IPS-20b (cell line): ENCODE results near the gene WTAP.

Experiments
- H3K27ac ChIP-seq: one replicate; pipeline ENCODE4 v1.5.1; 2013; ENCODE audit warnings: low read length
- H3K27me3 ChIP-seq: 2 replicates; pipeline ENCODE4 v1.6.1; 2013; ENCODE audit warnings: mild to moderate bottlenecking, low read length, inconsistent platforms; ENCODE audit not compliant: insufficient read depth
- H3K36me3 ChIP-seq: 2 replicates; pipeline ENCODE4 v1.6.1; 2013; ENCODE audit warnings: low read depth, mild to moderate bottlenecking, inconsistent platforms, low read length, moderate library complexity; ENCODE audit not compliant: insufficient read depth
- H3K4me1 ChIP-seq: 2 replicates; pipeline ENCODE4 v1.6.1; 2013; ENCODE audit warnings: mild to moderate bottlenecking, control low read depth, inconsistent platforms, low read length, moderate library complexity; ENCODE audit not compliant: insufficient read depth
- H3K4me3 ChIP-seq: 2 replicates; pipeline ENCODE4 v1.5.1; 2013; ENCODE audit warnings: mild to moderate bottlenecking, low read length, inconsistent platforms
- H3K9ac ChIP-seq: 2 replicates; pipeline ENCODE4 v1.6.1; 2013; ENCODE audit warnings: low read depth, mild to moderate bottlenecking, inconsistent platforms, low read length, moderate library complexity
- H3K9me3 ChIP-seq: 2 replicates; pipeline ENCODE4 v1.6.1; 2013; ENCODE audit warnings: mild to moderate bottlenecking, low read depth, low read length, inconsistent platforms; ENCODE audit not compliant: insufficient read depth

WTAP gene

DNA sequence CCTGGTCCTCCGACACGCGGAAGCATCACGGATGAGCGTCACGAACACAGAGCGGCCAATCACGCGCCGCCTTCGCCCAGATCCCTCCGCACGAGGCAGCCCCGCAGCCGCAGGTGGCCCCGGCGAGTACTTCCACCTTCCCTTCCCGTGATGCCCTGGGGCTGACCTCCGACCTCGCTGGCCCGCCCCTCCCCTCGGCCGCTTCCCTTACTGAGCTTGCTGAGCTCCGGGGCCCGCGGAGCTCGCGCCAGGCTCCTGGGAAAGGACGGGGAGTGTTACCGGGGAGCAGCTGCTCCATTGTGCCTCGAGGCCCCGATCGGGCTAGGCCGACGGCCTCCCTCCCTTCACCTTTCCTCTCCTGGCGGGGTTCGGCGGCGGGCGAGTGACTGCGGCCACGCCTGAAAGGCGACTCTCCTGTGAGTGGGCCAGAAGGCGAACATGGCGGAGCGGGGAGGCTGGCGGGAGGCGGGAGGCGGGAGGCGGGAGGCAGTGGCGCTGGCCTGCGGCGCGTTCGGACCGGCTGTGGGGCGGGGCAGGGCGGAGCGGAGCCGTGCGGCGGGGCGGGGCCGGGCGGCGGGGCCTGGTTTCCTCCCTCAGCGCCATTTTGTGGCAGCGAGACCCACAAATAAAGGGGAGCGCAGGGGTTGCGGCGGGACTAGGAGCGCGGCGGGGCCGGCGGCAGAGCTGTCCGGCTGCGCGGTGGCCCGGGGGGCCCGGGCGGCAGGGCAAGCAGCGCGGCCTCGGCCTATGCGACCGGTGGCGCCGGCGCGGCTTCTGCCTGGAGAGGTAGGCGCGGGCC, at the start of gene WTAP:
Gene WTAP (plus strand): TSS at position 589 of the 799 bp plus-strand sequence. CDS start 8,760 bp downstream, outside the sequence.
- H3K9ac ChIP-seq, result peak within 1 kb of the TSS; percentile 99
- H3K36me3 ChIP-seq, result peaks cover 27% of the 10 kb centered on the region; the same call in 1 of the 2 replicates
- peaks cover 18% of the 10 kb centered on the region; the same call in 1 of the 2 replicates for H3K4me1 ChIP-seq
- H3K4me3 ChIP-seq, result peak within 1 kb of the TSS; percentile 97
- peak within 1 kb of the TSS; percentile 98 for H3K27ac ChIP-seq
- no peaks in the 10 kb centered on the region for H3K27me3 ChIP-seq
- H3K9me3 ChIP-seq, result no peaks in the 10 kb centered on the region

DNA sequence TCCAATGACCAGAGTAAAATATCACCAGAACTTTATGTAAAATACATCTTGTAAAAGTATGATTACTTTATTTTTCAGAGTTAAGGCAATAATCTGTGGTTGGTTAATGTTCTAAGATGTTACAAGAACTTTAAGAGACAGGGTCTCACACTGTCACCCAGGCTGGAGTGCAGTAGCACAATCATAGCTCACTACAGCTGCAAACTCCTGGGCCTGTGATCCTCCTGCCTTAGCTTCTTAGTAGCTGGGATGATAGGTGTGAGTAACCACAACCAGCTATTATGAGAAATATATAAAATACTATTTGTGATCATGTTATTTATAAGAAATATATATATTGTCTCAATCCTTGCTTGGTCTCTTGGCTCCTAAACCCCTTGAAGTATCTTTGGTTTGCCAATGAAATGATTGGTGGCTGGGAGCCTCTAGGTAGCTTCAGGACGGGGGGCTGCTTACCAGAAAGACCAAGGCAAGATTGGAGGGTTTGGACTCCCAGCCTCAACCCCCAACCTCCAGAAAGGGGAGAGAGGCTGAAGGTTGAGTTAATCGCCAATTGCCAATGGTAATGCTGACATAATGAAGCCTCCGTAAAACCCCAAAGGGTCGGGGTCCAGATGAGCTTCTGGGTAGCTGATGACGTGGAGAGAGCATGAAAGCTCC, 49.7 kb upstream of the WTAP start:
- no peak overlapping the region for H3K27ac ChIP-seq
- no peaks in the 10 kb centered on the region for H3K27me3 ChIP-seq
- H3K9me3 ChIP-seq, result no peaks in the 10 kb centered on the region
- peaks cover 34% of the 10 kb centered on the region for H3K36me3 ChIP-seq
- no peak overlapping the region for H3K4me3 ChIP-seq
- no peaks in the 10 kb centered on the region for H3K4me1 ChIP-seq
- no peak overlapping the region for H3K9ac ChIP-seq

DNA sequence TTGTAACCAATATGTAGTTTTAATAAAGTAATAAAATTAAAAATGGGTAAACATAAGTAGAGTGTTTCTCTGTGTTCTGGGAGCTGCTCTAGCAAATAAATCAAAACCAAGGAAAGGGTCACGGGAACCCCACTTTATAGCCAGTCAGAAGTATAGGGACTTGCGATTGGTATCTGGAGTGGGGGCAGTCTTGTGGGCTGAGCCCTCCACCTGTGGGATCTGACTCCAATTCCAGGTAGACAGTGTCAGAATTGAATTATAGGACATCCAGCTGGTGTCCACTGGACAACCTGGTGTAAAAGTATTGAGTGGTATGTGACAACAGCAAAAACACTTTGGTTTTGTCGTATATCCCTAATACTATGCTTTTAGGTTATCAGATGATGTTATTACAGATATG, 48.7 kb upstream of the WTAP start:
- Histone ChIP-seq H3K4me3 (no peak overlapping the region), H3K36me3 (peaks cover 43% of the 10 kb centered on the region), H3K9me3 (no peaks in the 10 kb centered on the region), H3K27ac (no peak overlapping the region), H3K27me3 (no peaks in the 10 kb centered on the region), H3K9ac (no peak overlapping the region), H3K4me1 (no peaks in the 10 kb centered on the region)

DNA sequence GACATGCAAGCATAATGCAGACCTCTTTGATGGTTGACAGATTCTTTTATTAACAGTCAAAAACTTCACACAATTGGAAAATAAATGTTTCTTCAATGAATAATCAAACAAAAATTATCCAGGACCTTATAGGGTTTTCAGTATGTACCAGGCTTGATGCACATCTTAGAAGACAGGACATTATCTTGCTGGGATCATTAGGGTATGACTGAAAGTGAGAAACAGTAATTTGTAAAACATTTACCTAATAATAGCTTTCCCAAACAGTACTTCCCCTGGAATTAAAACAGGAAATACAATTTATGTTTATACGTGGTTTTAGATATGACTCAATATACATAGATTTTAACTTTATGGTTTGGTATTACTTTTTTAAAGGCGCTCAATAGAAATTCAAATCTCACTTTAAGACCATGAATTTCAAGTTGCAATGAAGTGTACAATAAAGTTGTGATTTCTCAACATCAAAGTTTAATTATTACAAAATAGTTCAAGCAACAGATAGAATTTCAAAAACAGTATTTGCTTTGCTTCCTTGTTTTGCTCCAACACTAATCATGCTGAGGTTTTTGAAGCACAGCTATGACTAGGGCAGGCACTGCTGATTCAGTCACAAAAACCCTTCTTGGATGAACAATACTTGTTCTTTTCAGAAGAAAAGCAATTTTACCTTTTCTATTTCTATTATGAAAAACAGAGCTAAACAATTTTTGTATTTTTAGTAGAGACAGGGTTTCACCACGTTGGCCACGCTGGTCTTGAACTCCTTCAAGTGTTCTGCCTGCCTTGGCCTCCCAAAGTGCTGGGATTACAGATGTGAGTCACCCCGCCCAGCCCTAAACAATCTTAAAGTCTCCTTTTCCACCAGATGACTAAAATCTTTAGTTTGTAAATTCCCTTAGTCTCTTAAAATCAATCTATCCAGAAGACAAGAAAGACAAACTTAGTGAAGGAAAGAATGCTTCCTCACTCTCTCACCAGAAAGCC, 47.9 kb upstream of the WTAP start:
- Histone ChIP-seq H3K36me3 (peaks cover 50% of the 10 kb centered on the region), H3K9ac (no peak overlapping the region), H3K27ac (no peak overlapping the region), H3K27me3 (no peaks in the 10 kb centered on the region), H3K4me1 (no peaks in the 10 kb centered on the region), H3K4me3 (no peak overlapping the region), H3K9me3 (no peaks in the 10 kb centered on the region)

DNA sequence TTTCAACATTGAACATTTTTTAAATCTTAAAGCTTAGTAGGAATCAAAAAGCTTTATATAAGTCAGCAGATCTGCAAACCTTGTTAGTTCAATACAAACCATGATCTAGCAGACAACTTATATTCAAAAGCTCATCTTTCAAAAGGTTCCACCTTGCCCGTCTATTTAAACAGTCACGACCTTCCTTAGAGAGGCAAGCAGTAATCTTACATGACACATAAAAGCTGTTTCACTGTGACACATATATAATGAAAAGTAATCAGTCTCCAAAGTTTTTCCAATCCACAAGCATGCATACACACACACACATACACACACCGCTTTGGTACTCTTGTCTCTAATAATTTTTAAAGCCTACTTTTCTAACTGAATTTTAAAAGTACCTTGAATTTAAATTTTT, 47.2 kb upstream of the WTAP start:
- Histone ChIP-seq H3K36me3 (peaks cover 56% of the 10 kb centered on the region), H3K27ac (no peak overlapping the region), H3K9me3 (no peaks in the 10 kb centered on the region), H3K9ac (no peak overlapping the region), H3K4me1 (no peaks in the 10 kb centered on the region), H3K27me3 (no peaks in the 10 kb centered on the region), H3K4me3 (no peak overlapping the region)

DNA sequence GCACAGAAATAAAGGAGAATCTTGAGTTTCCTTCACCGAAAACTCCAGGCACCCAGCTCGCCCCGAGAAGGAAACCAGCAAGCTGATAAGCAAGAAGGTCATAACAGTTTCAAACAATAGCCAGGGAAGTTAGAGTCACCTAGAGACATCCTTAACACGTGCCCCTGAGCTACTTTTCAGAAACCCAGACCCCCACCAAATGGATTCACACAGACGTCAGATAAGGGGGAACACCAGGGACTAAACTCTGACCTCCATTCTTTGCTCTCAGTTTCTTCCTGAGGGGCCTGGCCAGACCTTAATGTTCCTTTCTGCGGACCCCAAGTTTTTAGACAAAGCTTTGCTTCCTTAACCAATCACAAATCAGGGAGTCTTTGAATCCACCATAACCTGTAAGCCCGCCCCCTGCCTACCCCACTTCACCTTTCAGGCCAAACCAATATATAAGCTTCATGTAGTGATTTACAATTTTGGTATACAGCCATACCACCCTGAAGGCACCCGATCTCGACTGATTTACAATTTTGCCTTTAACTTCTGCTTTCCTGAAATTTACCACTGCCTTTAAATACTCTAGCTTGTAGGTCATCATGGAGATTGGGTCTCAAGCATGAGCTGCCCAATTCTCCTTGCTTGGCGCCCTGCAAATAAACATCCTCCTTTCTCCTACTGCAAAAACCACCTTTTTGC, 46.0 kb upstream of the WTAP start:
- Histone ChIP-seq H3K4me1 (no peaks in the 10 kb centered on the region), H3K9ac (no peak overlapping the region), H3K27ac (no peak overlapping the region), H3K9me3 (no peaks in the 10 kb centered on the region), H3K36me3 (peaks cover 66% of the 10 kb centered on the region), H3K4me3 (no peak overlapping the region), H3K27me3 (no peaks in the 10 kb centered on the region)

DNA sequence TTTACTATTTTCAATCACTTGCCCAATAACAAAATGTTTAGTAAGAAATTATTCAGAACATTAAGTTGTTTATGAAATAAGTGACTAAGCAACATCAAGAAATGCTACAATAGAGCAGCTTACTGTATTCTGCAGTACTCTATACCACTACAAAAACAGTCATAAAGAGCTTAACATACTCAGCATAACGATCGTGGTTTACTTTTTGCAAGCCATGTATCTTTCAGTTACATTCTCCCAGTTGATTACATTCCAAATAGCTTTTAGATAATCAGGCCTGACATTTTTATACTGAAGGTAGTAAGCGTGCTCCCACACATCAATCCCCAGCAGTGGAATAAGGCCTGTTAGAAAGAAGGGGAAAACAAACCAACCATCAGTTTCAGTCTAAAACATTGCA, 45.0 kb upstream of the WTAP start:
- Histone ChIP-seq H3K27me3 (no peaks in the 10 kb centered on the region), H3K4me1 (no peaks in the 10 kb centered on the region), H3K27ac (no peak overlapping the region), H3K9me3 (no peaks in the 10 kb centered on the region), H3K36me3 (peaks cover 75% of the 10 kb centered on the region), H3K4me3 (no peak overlapping the region), H3K9ac (no peak overlapping the region)

DNA sequence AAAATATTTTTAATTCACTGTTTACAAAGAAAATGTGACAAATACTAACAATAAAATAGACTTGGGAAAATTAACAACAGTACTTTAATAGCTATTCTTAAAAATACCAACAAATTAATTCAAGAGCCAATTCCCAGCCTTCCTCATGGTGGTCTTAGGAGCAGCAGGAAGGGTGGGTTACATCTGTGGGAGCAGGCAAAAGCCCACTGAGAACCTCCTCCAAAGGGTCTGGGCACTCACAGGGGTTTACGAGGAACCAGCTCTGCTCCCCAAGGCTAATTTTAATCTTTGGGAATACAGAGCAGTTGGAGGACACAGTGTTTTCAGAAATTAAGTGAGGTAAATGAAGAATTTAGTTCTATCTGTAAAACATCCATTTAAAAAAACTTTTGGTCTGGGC, 44.5 kb upstream of the WTAP start:
- Histone ChIP-seq H3K27me3 (no peaks in the 10 kb centered on the region), H3K9me3 (no peaks in the 10 kb centered on the region), H3K4me1 (no peaks in the 10 kb centered on the region), H3K27ac (no peak overlapping the region), H3K9ac (no peak overlapping the region), H3K4me3 (no peak overlapping the region), H3K36me3 (peaks cover 78% of the 10 kb centered on the region)

DNA sequence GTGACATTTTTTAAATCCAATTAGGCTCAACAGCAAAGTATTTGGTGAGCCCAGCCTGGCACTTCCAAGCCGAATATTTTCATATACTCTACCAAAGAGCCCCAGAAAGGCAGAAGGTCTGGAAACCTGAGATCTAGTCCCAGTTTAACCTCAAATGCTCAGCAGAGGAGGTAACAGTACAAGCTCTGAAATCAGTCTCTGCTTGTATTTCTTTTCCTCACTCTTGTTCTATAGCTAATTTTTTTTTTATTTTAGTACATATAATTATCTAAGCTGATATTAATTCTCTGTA, 43.3 kb upstream of the WTAP start:
- Histone ChIP-seq H3K4me1 (no peaks in the 10 kb centered on the region), H3K4me3 (no peak overlapping the region), H3K9ac (no peak overlapping the region), H3K9me3 (no peaks in the 10 kb centered on the region), H3K36me3 (peaks cover 78% of the 10 kb centered on the region), H3K27ac (no peak overlapping the region), H3K27me3 (no peaks in the 10 kb centered on the region)

DNA sequence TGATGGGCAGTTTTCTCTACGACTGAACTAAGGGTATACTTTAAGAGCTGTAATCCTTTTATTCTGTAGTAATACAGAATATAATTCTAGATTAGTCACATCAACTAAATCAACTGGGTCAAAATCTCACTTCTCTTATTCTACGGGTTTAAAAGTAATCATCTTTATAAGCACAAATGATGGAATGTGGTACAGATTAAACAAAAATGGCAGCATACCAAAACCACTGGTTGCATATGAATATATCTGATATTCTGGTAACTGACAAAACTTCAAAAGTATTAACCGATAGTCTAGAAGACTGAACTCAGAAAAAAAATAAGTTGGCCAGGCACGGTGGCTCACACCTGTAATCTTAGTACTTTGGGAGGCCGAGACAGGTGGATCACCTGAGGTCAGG, 41.3 kb upstream of the WTAP start:
- Histone ChIP-seq H3K4me1 (peaks cover 1% of the 10 kb centered on the region; the same call in 1 of the 2 replicates), H3K9ac (no peak overlapping the region; the same call in 1 of the 2 replicates), H3K27me3 (no peaks in the 10 kb centered on the region), H3K9me3 (no peaks in the 10 kb centered on the region), H3K36me3 (peaks cover 71% of the 10 kb centered on the region), H3K4me3 (no peak overlapping the region), H3K27ac (no peak overlapping the region)

DNA sequence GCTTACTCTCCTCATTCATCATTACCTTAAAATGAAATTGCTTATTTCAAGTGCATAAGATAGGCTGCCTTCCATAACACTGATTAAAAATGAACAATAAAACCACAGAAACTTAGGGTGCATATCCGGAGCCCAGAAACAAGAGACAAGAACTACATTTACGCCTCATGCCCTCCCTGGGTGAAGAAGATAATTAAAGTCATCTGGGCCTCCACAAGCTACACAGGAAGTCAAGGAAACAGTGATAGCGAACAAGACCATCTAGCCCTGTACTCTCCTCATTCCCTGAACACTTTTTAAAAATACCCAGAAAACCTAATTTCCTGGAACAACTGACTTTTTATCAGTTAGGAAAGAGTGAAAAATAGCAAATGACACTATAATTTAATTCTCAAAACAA, 40.6 kb upstream of the WTAP start:
- Histone ChIP-seq H3K27me3 (no peaks in the 10 kb centered on the region), H3K27ac (no peak overlapping the region), H3K36me3 (peaks cover 64% of the 10 kb centered on the region), H3K9me3 (no peaks in the 10 kb centered on the region), H3K9ac (no peak overlapping the region), H3K4me1 (peaks cover 6% of the 10 kb centered on the region; the same call in 1 of the 2 replicates), H3K4me3 (no peak overlapping the region)
